ENCODE data around the gene MGAM2.

DNA sequence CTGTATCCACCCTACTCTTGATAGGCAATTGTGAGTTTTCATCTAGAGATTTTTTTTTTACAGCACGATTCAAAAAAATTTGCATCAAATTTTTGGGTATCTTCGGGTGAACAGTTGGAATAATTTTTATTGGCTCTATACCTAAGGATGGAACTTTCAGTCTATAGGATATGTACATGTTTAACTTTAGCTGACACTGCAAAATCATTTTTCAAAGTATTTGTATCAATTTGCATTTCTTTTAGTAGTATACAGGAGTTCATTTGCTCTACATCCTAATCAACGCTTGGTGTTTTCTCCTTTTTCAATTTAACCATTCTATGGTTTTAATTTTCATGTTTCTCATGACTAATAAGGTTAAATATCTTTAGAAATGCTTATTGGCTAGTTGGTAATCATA is 11.7 kb downstream of the MGAM2 start:
- TF ChIP-seq, protein P1, sequence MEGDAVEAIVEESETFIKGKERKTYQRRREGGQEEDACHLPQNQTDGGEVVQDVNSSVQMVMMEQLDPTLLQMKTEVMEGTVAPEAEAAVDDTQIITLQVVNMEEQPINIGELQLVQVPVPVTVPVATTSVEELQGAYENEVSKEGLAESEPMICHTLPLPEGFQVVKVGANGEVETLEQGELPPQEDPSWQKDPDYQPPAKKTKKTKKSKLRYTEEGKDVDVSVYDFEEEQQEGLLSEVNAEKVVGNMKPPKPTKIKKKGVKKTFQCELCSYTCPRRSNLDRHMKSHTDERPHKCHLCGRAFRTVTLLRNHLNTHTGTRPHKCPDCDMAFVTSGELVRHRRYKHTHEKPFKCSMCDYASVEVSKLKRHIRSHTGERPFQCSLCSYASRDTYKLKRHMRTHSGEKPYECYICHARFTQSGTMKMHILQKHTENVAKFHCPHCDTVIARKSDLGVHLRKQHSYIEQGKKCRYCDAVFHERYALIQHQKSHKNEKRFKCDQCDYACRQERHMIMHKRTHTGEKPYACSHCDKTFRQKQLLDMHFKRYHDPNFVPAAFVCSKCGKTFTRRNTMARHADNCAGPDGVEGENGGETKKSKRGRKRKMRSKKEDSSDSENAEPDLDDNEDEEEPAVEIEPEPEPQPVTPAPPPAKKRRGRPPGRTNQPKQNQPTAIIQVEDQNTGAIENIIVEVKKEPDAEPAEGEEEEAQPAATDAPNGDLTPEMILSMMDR (conservative IDR thresholded peaks at IDR 0.05; ENCODE audit: low read depth, low read length): no peak
- TF ChIP-seq EZH2 (IDR thresholded peaks at IDR 0.05; ENCODE audit: borderline replicate concordance, low read depth, low read length, poor library complexity, severe bottlenecking): no peak
